HG03442 (cell line): ENCODE results near the gene AGPAT4.

Experiments used
- ATAC-seq: cut with Tn5 transposase; IDR thresholded peaks from one replicate; pipeline ENCODE4 v1.9.1; 2021; ENCODE audit warnings: mild to moderate bottlenecking, moderate library complexity; ENCODE audit not compliant: unreplicated experiment

AGPAT4 gene

DNA sequence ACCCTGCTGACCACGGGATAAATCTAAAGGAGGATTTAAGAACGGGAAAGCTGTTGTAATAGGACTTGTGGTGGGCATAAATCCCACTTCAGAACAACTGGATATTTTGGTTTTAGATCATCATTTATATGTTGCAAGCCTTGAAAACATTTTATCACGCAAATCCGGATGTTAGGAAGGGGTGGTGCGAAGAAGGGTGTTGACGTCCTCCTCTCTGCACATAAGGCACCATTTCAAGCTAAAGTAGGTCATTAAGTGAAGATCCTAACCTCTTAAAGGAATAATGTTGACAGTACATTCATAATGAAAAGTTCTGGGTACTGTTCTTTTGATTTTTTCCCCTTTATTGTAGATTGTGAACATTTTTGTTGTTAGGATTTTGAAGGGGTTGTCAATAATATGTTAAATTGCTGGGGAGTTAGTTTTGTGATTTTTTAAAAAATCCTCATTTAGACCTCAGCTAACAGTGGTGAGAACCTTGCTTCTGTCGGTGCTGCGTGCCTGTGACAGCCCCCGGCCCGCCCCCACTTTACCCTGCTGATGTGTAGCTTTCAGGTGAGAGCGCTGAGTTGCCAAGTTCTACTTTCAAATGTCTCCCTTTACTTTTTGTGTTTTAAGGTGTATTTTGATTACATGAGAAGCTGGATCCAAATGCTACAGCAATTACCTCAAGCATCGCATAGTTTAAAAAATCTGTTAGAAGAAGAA is 193.4 kb downstream of the AGPAT4 start:
- ATAC-seq: no peak
